ENCODE results near the gene EPHB2. TPM values are rescaled to one million over a fixed set of nuclear protein-coding genes. Genes with fewer than 3 reads are reported as not detected.

The EPHB2 gene
- total and polyA plus RNA-seq, 12 donors = 0.15 to 5.0 (median 0.85) TPM

- intact Hi-C loops (cut with DNase I) = no loop called here
- H3K27ac ChIP-seq = no peak overlapping the region
- DNase-seq = no peak
Observed at GRCh38 chr1:22711591-22712501, 1.2 kb downstream of the EPHB2 start.

DNA sequence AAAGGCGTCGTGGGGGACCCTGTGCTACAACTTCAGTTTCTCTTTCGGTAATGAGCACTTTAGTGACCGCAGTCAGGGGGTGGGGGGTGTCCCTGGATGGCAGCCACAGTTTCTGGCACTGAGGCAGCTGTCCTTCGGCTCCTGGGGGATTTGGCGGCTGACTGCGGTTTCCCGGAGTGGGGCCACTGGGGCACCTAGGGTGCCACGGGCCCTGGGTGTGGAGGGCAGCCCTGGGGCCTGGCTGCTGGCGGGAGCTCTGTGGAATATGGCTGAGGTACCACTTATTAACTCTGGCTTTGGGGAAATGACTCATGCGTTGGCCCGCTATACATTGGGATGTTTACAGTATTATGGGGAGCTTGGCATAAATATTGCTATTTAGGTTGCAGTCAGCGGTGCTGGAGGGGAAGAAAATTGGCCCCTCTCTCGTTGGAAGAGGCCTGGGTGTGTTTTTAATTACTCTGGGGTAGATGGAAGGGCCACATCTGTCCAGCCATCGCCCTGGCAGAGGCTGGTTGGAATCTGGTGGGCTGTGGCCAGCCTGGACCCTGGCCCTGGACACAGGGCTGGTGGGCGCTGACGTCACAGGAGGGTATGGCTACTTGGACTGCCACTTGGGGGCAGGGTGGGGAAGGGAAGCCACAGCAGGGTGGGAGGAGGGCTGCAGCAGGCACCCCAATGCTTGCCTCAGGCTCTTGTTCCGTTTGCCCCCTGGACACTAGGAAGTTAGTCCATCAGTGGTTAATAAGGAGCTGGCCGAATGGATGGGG is 2.0 kb downstream of the EPHB2 start:
- H3K4me1 ChIP-seq = peaks cover 0 to 44% (median 8%) of the 10 kb centered on the region in 9 donors
- H3K27ac ChIP-seq = no peak overlapping the region
- TF ChIP-seq, protein P1, sequence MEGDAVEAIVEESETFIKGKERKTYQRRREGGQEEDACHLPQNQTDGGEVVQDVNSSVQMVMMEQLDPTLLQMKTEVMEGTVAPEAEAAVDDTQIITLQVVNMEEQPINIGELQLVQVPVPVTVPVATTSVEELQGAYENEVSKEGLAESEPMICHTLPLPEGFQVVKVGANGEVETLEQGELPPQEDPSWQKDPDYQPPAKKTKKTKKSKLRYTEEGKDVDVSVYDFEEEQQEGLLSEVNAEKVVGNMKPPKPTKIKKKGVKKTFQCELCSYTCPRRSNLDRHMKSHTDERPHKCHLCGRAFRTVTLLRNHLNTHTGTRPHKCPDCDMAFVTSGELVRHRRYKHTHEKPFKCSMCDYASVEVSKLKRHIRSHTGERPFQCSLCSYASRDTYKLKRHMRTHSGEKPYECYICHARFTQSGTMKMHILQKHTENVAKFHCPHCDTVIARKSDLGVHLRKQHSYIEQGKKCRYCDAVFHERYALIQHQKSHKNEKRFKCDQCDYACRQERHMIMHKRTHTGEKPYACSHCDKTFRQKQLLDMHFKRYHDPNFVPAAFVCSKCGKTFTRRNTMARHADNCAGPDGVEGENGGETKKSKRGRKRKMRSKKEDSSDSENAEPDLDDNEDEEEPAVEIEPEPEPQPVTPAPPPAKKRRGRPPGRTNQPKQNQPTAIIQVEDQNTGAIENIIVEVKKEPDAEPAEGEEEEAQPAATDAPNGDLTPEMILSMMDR (IDR thresholded peaks at IDR 0.05) = no peak
- no peak overlapping the region for H3K4me3 ChIP-seq
- 74% methylated on average over 19 of the region's 19 CpGs for WGBS, 2 donors
- no peaks in the 10 kb centered on the region for H3K9me3 ChIP-seq
- intact Hi-C loops (cut with DNase I) = no loop called here
- DNase-seq (no peak), ATAC-seq (no peak)
- no peaks in the 10 kb centered on the region for H3K36me3 ChIP-seq
- H3K27me3 ChIP-seq = peaks cover 0 to 55% (median 42%) of the 10 kb centered on the region in 7 donors

More at GRCh38 chr1:22711591-22712501, 1.2 kb downstream of the EPHB2 start:
- TF ChIP-seq, protein P1 (IDR thresholded peaks at IDR 0.05) = no peak
- Histone ChIP-seq H3K36me3 (no peaks in the 10 kb centered on the region), H3K4me1 (peaks cover 0 to 38% (median 8%) of the 10 kb centered on the region in 9 donors), H3K4me3 (peak overlapping the region in 9 of 10 donors; percentile 38 to 58 (median 46)), H3K9me3 (no peaks in the 10 kb centered on the region), H3K27me3 (peaks cover 0 to 55% (median 42%) of the 10 kb centered on the region in 7 donors)
- ATAC-seq = peak in 1 of 8 donors; percentile 11
- WGBS, 2 donors = 17 to 18% methylated on average over 42 to 53 of the region's 53 CpGs

DNA sequence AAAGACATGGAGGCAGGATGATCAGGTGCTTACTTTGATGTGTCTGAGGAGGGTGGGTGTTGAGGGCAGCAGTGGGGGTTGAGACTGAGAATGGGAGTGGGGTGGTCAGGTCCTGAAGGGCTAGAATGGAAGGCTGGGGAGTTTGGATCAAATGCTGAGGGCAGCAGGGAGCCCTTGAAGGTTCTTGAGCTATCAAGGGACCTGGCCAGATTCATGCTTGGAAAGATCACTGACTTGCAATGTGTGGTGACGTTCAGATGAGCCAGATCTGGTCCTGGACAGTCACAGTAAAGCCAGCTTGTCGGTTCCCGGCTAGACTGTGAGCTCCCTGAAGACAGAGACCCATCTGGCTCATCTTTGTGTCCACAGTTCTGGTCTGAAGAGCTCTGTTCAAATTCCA is 3.8 kb downstream of the EPHB2 start:
- intact Hi-C loops (cut with DNase I) = no loop called here
- peaks cover 0 to 49% (median 40%) of the 10 kb centered on the region in 7 donors for H3K27me3 ChIP-seq
- 84 to 87% methylated on average over 3 of the region's 3 CpGs for WGBS, 2 donors
- no peak overlapping the region for H3K27ac ChIP-seq
- H3K4me1 ChIP-seq = peaks cover 0 to 30% (median 8%) of the 10 kb centered on the region in 9 donors
- H3K36me3 ChIP-seq = no peaks in the 10 kb centered on the region
- ATAC-seq (no peak), DNase-seq (no peak)
- TF ChIP-seq, protein P1 (IDR thresholded peaks at IDR 0.05) = no peak
- H3K9me3 ChIP-seq = peaks cover 0 to 1% (median 0%) of the 10 kb centered on the region in 11 donors
- H3K4me3 ChIP-seq = no peak overlapping the region

- Histone ChIP-seq H3K4me1 (peaks cover 0 to 13% (median 0%) of the 10 kb centered on the region in 9 donors), H3K27me3 (peaks cover 0 to 31% (median 24%) of the 10 kb centered on the region in 7 donors), H3K4me3 (no peak overlapping the region), H3K36me3 (no peaks in the 10 kb centered on the region), H3K9me3 (peaks cover 0 to 9% (median 0%) of the 10 kb centered on the region in 11 donors), H3K27ac (no peak overlapping the region)
- WGBS, 2 donors = 74 to 84% methylated on average over 11 of the region's 11 CpGs
- intact Hi-C loops (cut with DNase I) = no loop called here
- no peak for ATAC-seq
- DNase-seq = no peak
- TF ChIP-seq, protein P1 (IDR thresholded peaks at IDR 0.05) = no peak
Observed at GRCh38 chr1:22717037-22717760, 6.6 kb downstream of the EPHB2 start.
